ENCODE results near the gene SPDYE4.

Gene SPDYE4

GRCh38 chr17:8782176-8782575 is 23.8 kb upstream of the SPDYE4 start:
- DNase-seq: no peak

GRCh38 chr17:8781776-8782175 is 23.4 kb upstream of the SPDYE4 start:
- DNase-seq: no peak

GRCh38 chr17:8776881-8777280 is 18.5 kb upstream of the SPDYE4 start:
- DNase-seq: no peak

GRCh38 chr17:8776248-8776647 is 17.9 kb upstream of the SPDYE4 start:
- DNase-seq: no peak

GRCh38 chr17:8766731-8767130 is 8.4 kb upstream of the SPDYE4 start:
- DNase-seq: no peak

- no peak for DNase-seq
Measured at GRCh38 chr17:8762012-8762411, 3.7 kb upstream of the SPDYE4 start.

- no peak for DNase-seq
Measured at GRCh38 chr17:8757189-8757588, 1.2 kb downstream of the SPDYE4 start.

- DNase-seq: no peak
Measured at GRCh38 chr17:8755590-8756255, 2.6 kb downstream of the SPDYE4 start.

GRCh38 chr17:8754890-8755289 is 3.5 kb downstream of the SPDYE4 start:
- no peak for DNase-seq

- DNase-seq: no peak
Measured at GRCh38 chr17:8753976-8754440, 4.3 kb downstream of the SPDYE4 start.

- DNase-seq: no peak
Measured at GRCh38 chr17:8753136-8753975, 5.0 kb downstream of the SPDYE4 start.

- no peak for DNase-seq
Measured at GRCh38 chr17:8749616-8750015, 8.7 kb downstream of the SPDYE4 start.

GRCh38 chr17:8747742-8748141 is 10.6 kb downstream of the SPDYE4 start:
- no peak for DNase-seq

- DNase-seq: no peak
Measured at GRCh38 chr17:8746501-8747236, 11.7 kb downstream of the SPDYE4 start.

- peak; percentile 71 for DNase-seq
Measured at GRCh38 chr17:8745586-8746500, 12.5 kb downstream of the SPDYE4 start.

- no peak for DNase-seq
Measured at GRCh38 chr17:8744086-8744785, 14.1 kb downstream of the SPDYE4 start.

- DNase-seq: no peak
Measured at GRCh38 chr17:8742819-8743218, 15.5 kb downstream of the SPDYE4 start.

- no peak for DNase-seq
Measured at GRCh38 chr17:8742274-8742673, 16.1 kb downstream of the SPDYE4 start.

GRCh38 chr17:8741771-8742170 is 16.6 kb downstream of the SPDYE4 start:
- DNase-seq: no peak

GRCh38 chr17:8741366-8741765 is 17.0 kb downstream of the SPDYE4 start:
- no peak for DNase-seq

- DNase-seq: peak; percentile 14
Measured at GRCh38 chr17:8740486-8740885, 17.9 kb downstream of the SPDYE4 start.

GRCh38 chr17:8739097-8739496 is 19.2 kb downstream of the SPDYE4 start:
- no peak for DNase-seq
